NCI-H82 treated with DMSO at 0.1 percent for 48 hours (cell line): ENCODE data around the gene PAPPA.

ENCODE experiments used
- DNase-seq: peaks from one replicate; lab custom pipeline; 2025; ENCODE audit not compliant: unreplicated experiment; lab: John Stamatoyannopoulos, UW

Gene PAPPA

DNA sequence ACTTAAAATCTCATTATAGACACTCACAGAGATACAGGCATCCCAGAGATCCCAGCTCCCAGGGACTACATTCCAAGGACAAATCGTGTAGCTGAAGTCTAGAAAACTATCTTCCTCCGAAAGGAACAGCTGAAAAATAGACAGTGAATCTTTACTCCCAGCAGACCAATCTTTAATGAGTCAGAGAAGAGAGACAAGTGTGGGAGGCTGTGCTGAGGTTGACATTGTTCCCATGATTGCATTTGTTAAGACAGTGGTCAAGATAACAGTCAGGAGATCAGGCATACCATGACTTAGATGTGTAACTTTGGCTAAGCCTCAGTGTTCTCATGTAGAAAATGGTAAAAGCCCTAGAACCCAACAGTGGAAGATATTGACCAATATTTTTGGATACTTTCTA is 120.7 kb downstream of the PAPPA start:
- no peak for DNase-seq

DNA sequence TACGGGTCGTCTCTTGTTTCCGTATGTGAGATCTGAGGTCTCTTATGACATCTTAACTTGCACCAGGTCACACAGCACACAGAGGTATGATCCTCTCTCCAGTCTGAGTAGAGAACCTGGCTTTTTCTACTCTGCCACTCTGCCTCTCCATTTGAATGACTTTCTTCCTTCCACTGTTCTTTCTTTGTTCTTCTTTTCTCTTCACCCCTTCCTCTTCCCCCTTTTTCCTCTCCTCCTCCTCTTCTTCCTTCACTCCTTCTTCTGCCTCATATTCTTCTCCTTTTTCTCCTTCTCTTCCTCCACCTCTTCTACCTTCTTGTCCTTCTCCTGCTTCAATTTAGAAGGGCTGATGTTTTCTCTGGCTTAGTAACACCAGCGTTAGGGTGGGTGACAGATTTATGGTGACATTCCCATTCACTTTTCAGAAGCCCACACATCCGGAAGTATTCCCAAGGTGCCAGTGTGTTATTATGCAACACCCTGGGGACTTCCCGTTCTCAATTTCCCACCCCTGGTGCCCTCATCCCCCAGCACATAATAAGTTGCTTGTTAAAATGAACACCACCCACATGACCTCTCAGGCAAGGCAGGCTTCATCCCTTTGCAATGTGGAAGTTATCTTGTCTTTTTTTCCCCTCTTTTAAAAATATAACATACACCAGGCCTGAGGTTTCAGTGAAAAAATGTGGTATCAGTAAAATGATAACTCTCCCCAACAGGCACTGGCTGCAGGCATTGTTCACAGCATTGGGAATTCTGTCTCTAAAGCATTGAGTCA is 122.0 kb downstream of the PAPPA start:
- no peak for DNase-seq

DNA sequence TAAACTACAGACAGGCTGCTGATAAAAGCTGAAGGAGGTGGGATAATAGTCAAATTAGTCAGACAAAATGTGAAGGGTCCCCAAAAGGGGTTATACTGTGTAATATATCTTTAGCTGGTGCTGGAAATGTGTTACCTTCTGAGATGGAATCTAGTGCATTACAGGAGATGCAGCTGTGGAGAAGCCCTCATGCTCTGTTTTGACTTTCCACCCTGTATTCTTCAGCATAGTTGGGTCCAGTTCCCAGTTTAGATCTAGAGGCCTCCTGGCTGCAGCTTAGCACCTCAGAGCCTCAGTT is 122.6 kb downstream of the PAPPA start:
- no peak for DNase-seq

DNA sequence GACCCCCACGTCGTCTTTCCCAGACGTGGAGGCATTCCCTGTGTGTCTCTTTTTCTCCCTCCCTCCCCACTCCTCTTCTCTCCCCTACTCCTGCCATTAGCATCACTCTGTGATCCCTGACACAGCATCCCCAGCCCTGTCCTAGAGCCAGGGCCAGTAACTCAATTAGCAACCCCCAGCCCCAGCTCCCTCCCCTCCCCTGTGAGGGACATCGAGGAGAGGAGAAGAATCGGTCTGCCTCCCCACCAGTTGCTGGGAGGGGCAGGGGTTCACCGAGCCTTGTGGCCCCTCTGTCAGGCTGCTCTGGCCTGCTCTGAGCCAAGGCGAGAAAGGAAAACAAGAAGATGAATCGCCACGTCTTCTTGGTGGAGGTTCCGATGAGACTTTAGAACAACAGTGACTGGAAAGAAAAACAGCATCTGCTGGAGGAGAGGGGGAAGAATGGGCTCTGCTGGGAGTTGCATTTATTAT is 123.1 kb downstream of the PAPPA start:
- no peak for DNase-seq

DNA sequence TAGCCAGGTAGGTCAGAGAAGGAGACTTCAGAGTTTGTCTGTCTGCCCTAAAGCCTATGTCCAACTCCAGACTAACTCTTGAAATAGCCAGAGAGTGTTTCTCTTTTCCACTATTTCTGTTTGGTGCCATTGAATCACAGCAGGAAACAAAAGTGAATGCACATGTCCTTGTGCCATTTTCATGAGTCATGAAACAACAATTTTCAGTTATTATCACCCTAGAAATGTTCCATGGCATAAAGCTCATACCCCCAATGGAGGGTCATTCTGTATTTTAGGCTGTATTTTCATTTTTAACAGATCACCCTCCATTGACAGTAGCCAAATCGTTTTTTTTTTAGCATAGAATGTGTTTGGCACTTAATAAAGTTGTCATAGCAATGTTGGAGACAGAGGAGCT is 124.7 kb downstream of the PAPPA start:
- DNase-seq = no peak

DNA sequence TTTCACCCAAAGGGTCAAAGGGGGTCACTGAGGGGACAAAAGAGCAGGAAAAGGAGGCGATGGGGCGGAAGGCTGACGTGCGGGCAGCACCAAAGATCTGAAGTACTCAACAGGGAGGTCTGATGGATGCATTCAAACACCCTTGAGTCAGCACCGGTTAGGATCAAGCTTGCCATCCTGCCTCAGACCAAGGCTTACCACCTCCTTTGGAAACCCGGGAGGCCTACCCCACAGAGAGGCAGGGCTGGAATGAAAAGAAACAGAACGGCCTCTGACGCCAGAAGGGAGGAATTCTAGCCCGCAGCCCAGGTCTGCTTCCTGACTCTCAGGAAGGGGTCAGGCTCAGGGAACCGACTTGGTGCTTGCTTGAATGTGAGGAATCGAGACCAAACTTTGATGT is 125.6 kb downstream of the PAPPA start:
- no peak for DNase-seq

DNA sequence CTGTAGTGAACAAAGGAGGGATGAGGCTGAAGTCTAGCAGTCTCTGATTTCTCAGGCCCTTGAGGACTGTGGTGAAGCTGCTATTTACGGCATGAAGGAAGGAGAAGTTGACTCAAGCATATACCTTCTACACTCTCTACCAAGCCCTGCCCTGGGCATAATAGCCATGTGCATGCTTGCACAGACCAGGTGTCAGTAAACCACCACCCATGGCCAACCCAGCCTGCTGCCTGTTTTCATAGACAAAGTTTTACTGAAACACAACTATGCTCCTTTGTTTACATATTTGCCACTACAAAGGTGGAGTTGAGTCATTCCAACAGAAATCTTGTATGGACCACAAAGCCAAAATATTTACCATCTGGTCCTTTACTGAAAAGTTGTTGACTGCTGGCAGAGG is 126.9 kb downstream of the PAPPA start:
- no peak for DNase-seq

DNA sequence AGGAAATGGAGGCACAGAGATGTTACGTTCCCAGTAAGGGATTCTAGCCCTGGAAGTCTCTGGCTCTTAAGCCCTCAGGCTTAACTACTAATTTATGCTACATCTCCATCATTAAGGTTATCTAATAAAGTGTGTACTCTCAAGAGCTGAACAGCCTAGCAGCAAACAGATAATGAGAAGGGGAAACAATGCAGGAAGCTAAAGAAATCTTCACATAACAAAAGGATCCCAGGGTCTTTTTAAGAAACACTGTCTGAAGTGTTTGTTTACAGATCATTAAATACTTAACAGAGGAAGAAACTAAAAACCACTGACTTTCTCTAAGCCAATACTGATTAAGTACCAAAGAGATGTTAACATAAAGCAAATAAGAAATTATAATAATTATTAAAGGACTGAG is 129.0 kb downstream of the PAPPA start:
- DNase-seq = no peak

DNA sequence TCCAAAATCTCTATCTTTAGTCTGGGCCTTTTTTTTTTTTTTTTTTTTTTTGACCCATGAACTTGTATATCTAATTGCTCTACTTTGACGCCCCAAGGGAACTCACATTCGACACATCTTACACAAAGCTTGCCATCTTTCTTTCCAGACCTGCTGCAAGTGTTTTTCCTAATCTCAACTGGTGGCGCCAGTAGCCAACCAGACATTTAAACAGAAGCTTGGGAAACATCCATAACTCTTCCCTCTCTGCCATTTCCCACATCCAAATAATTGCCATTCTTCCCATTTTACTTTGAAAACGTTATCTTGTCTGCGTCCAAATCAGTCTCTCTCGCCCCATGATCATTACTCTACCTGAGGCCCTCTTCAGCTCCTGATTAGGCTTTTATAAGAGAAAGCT is 130.9 kb downstream of the PAPPA start:
- no peak for DNase-seq

DNA sequence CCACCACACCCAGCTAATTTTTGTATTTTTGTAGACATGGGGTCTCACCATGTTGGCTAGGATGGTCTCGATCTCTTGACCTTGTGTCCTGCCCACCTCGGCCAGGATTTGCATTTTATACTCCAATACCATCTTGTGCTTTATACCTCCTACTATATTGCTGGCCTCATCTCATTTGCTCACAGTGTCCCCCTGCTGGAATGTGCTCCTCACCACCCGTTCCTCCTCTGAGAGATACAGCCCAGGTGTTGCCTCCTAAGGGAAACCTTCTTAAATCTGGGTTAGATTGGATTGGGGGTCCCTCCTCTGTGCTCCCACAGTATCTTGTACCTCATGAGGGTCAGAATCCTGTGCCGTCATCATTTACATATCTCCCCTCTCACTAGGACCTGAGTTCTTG is 131.7 kb downstream of the PAPPA start:
- no peak for DNase-seq

DNA sequence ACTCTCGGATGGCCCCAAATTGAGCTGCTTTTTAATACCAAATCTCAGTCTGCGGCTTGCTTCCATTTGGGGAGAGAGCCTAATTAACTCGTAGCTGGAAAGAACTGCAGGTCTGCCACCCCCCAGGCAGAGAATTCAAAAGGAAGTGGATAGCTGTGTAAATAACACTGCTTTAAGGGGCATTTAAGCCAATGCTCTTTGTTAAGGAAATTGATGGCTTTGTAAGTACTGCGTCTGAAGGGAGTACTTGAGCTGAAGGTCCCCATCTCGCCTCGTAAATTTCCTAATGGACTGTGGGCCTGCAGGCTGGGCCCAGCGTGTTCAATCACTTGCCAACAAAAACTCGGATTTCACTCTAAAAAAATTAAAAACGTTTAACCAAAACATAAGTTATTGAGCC is 132.7 kb downstream of the PAPPA start:
- no peak for DNase-seq

DNA sequence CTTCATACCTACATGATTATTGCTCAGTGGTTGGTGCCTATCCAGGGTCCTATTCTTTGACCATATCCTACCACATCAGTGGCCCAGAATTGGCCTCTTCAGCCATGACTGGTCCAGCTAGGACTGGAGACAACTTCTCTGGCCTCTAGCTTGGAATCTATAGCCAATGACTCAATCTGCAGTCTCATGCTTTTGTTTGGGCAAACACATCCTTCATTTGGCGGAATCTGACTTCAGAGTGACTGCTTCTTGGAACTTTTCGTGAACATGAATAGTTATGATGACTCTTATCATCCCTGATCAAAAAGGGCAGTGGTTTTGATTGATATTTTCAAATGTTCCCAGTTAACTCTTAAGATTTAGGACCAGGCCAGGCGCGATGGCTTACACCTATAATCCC is 134.1 kb downstream of the PAPPA start:
- no peak for DNase-seq

DNA sequence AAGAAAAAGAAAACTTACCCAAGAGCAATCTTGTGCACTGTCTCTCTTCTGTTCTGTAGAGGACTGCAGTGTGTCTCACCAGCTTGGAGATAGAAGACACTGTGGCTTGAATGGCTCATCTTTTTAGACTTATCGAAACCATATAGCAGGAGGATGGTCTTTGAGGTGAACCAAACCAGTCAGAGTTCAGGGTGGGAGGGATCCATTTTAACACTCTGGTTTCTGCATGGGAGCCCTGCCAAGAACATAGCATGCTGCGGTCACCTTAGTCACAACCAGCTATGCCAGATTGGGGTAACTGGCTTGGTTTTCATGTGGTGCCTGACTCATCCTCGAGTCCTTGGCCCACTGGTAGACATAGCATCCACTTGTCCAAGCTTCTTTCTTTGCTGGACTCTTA is 135.1 kb downstream of the PAPPA start:
- DNase-seq = no peak

DNA sequence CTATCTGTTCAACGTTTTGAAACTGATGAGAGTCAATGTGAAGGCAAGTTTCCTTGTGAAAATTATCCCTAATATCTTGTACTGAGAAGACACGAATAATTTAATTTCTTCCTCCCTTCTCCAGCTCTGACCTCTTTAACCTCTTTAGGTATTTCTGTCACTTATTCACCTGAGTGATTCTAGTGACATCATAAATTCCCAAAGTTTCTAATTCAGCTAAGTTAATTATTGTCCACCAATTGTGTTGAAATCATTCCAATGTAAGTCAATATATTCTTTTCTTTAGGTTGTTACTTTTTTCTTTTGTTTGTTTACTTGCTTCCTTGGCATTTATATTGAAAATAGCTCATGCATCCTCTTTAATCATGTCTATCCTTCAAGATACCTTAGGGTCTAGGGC is 143.8 kb downstream of the PAPPA start:
- no peak for DNase-seq

DNA sequence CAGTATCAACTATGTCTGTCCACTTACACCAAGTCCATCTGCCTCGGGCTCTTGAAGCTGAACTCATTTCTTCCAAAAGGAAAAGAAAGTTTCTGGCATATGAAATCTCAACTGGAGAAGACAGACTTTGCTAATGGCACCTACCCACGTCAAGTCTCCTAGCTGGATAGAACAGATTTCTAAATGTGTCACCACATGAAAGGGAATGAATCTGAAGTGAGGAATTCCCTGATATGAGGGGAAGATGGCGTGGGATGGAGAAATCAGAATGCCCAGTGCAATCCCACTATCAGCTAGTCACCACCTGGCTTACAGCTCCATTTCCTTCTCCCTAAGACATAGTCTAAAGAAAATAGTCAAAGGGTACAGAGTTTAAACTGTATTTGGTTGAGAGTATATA is 144.7 kb downstream of the PAPPA start:
- no peak for DNase-seq

DNA sequence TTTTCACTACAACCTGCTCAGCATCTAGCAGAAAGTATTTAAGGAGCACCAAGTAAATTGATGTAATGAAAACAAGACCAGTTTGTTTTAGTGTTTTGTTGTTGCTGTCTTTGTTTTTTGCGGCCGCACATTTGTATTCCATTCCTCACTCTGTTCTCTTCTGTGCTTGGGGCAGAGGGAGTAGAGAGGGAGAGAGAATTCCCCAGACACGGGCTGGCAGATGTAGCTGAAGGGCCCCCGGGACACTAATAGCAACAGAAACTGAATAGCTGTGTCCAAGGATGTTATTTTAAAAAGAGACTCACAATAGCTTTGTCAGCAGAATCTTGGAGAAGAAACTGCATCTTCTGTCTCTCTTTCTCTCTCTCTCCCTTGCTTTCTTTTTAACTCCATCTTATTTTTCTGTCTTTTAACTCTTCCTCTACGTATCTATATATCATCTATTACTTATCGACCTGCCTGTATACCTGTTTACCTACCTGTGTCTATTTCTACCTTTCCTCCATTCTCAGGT is 145.3 kb downstream of the PAPPA start:
- DNase-seq = no peak

DNA sequence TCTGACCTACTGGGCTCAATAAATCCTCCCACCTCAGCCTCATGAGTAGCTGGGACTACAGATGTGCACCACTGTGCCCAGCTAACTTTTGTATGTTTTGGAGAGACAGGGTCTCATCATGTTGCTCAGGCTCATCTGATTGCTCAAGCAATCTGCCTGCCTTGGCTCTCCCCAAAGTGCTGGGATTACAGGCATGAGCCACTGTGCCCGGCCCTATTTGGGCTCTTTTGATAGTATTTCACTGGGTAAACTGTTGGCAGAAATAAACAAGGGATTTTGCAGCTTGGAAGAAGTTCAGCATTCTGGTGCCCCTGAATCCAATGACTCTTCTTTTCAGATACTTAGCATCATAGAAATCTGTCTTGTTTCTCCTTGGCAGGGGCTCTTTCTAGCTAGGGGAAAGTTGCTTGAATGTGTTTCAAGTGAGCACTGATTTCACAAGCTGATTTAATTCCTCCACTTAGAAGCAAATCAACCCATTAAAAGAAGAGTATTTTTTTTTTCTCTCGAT is 146.8 kb downstream of the PAPPA start:
- no peak for DNase-seq

DNA sequence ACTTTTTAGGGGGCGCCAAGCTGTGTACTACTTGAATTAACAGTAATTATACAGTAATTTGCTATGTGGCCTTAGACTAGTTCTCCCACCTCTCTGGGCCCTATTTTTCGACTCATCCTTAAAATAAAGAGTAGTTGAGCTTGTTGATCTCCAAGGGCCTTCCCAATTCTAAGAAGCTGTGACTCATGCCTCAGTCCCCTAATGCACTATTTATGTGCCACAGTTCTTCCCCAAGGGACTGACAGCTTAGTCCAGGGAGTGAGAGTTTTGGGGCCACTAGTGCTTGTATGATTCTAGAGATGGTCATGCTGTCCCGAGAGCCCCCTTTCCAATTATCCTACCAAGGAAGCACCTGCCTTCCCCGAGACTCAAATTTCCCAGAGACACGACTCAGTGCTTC is 149.7 kb downstream of the PAPPA start:
- DNase-seq = no peak

DNA sequence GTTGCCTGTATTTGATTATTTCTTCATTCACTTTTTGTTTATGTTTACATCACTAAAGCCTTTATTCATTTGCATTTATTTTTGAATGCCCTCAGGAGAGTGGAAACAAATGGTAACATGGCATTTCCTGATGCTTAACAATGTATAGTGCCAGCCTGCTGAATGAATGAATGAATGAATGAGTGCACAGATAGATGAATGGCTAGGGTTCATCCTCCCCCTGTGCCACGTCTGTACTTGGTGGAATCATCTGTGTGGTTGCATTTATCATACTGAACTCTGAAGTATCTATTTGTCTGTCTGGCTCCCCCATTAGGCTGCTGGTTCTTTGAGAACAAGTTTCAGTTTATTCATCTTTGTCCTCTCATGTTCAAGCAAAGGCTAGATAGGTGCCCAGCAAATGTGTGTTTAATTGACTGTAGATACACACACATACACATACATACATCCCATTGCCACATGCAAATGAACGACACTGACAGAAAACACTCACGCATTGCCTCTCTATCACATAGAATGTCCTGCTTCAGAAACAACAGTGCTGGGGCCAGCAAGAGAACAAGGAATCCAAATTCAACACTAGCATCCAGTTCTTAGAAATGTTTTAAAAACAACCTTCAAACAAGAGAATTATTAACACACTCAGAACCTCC is 150.4 kb downstream of the PAPPA start:
- DNase-seq = no peak

DNA sequence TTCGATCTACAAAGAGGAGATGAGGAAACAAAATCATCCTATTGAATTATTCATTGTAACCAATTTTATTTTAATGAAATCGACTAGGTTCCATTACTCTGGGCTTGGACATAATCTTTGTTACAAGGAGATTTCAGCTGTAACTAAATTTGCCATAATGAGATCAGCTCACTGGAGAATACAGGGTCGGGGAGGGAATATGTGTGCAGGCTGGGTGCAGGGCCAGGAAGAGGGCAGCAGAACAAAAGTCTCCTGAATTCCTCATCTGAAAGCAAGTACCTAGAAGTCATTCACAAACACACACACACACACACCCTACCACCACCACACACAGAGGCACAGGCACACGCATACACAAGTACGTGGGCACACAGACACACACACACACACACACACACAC is 151.2 kb downstream of the PAPPA start:
- no peak for DNase-seq

DNA sequence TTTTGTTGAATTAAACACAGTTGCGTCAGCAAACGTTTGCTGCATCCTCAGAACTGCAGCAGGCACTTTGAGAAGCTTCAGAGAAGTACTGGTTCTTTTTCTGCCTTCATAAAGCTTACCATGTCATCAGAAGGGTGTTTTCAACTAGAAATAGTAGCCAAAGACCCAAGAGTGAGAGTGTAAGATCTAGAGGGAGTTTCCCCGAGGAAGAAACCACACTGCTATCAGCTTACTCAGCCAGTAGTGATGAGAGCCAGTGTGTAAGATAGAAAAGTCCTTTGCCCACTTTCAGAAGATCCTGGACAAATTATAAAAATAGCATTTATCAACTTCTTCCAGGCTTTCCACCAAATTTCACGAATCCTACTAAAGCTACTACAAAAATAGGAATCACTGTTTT is 154.5 kb downstream of the PAPPA start:
- DNase-seq = no peak

DNA sequence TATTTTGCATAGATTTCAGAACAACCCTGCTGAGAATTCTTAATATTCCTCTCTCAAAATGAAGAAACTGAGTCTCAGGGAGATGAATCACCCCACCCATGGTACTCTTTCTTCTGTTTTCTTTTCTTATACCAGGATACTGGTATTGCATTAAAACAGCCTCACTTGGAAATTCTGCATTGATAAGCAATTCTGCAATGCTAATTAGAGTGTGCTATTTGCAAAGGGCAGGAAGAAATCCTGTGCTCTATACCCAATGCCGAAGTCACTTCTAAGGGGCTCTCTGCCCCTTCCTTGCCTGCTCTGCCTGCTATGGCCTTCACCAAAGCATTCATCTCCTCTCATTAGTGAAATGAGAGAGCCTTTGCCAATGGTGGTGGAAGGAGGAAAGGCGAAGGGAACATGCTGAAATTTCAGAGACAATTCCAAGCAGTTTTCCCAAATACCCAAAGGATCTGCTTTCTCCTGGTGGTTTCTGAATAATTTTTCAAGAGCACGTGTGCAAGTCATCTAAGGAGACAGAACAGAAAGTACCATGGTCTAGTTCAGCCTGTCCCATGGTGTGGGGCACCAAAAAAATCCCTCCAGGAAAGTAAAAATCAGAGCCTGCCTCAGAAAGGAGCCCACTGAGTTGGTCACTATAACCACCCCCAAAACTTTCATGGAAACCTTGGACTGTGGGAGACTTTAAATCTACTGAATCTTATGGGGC is 156.5 kb downstream of the PAPPA start:
- no peak for DNase-seq
